LNCAP (cell line): ENCODE data around the gene KCNA10.

Experiments
- CTCF ChIP-seq: fragments of 450-650 bp; IDR thresholded peaks from 2 replicates; pipeline ENCODE4 v1.5.1; 2017; ENCODE audit warnings: mild to moderate bottlenecking

Gene KCNA10

GRCh38 chr1:110475362-110476027 is 43.5 kb downstream of the KCNA10 start:
- TF ChIP-seq CTCF: no peak

- no peak for TF ChIP-seq CTCF
Measured at GRCh38 chr1:110474444-110474843, 44.5 kb downstream of the KCNA10 start.

- TF ChIP-seq CTCF: no peak
Measured at GRCh38 chr1:110472546-110472945, 46.4 kb downstream of the KCNA10 start.

GRCh38 chr1:110471131-110471530 is 47.8 kb downstream of the KCNA10 start:
- no peak; the same call in 1 of the 2 replicates for TF ChIP-seq CTCF
